GM18526 (cell line): ENCODE results near the gene PIAS3.
A peak's percentile ranks its signal among the peaks of the same experiment; 100 is the strongest.

ENCODE experiments used
- POLR2A ChIP-seq: IDR thresholded peaks from 3 replicates; pipeline ENCODE4 v1.6.1; 2011; ENCODE audit not compliant: insufficient read length; ENCODE audit errors: extremely low read depth

Gene PIAS3

DNA sequence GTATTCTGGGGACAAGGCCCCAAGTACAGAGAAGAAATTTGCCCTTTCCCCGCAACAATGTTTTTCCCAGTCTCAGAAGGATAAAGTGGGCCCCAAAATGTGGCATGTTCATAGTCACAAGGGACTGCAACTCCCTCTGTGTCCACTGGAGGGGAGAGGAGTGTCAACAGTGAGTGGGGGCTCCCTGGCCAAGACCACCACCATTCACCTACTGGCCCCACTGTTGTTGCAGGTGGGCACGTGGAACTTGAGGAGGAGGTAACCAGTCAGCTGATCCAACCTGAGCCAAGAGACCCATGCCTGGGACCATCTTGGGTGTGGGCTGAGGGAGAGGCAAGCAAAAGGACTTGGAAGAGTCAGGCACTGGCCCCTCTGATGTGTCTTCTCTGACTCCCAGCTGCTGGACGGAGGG is 12.7 kb downstream of the PIAS3 start:
- no peak for TF ChIP-seq POLR2A

DNA sequence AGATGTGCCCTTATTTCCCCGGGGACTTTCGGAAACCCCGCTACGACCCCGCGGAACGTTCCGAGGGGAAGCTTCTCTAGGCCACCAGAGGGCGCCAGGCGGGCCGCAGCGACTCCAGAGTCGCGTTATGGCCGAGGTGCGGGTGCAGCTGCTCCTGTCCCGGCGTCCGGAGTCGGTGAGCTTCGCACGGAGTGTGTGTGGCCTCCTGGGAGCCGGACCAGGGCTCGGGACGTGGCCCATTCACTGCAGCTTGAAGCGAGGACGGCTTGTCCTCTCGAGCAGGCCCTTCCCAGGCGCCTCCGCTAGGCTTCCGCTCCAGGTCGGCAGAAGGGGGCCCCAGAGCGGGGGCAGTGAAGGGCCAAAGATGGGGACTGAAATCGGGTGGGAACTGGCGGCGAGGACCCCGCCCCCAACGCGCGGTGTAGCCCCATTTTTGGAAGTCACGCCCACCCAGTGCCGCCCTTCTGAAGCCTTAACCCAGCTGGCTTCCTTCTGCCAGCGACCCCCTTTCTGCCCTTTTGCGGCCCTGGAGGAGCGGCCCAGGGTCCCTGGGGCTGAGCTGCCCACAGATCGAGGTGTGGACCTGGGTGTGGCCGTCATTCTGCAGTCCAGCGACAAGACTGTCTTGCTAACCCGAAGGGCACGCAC is 13.2 kb downstream of the PIAS3 start, which contains the start of gene NUDT17:
Gene NUDT17 (plus strand): TSS at position 117 of the 648 bp plus-strand sequence. CDS start 11 bp downstream, at position 128.
- peak; percentile 67 for TF ChIP-seq POLR2A

DNA sequence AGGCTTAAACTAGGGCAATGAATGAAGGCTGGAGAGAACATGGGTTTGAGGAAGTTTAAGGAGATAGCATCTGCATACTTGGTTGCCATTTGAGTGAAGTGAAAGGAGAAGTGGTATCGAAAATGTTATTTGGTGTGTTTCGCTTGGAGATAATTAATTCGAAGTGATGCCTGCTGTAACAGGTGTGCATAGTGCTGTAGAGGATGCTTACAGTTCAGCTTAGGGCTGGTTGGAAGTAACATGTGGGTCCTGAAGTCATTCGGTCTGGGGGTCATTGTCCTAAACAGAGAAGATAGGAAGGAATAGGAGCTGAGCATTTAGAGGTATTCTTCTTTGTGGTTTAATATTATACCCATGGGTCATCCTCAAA is 13.8 kb downstream of the PIAS3 start:
- TF ChIP-seq POLR2A, result no peak

DNA sequence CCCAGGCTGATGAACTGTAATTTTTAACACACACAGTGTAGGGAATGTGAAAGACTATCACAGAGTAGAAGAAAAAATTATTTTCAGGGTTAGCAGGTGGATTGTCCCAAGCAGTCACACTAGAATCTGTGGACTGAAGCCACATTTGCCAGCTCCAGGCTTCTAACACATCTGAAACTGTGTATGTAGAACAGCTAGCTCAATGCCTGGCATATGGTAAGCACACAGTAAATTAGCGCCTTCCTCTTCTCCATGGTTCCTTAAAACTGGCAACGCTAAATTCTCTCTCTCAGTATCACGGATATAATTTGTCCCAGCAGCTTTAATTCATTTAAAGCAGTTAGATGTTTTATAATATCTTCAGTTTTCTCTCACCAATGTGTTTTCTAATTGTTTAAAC is 15.8 kb downstream of the PIAS3 start:
- TF ChIP-seq POLR2A, result no peak

DNA sequence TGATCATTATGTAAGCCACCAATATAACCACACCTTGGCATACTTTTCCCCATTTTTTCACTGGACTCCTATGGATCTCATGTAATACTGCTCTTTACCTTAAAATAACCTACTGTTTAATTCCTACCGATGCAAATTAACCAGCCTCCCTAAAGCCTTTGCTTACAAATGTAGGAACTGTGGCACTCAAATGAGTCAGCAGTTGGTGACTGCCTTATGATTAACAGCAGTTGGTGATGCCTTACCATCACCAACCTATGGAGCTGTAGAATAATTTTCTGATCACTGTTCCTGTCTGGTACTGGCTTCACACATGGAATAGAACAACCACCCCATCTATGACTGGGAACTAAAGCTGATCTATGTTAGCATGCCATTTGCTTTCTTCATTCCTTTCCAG is 21.2 kb downstream of the PIAS3 start:
- TF ChIP-seq POLR2A, result no peak

DNA sequence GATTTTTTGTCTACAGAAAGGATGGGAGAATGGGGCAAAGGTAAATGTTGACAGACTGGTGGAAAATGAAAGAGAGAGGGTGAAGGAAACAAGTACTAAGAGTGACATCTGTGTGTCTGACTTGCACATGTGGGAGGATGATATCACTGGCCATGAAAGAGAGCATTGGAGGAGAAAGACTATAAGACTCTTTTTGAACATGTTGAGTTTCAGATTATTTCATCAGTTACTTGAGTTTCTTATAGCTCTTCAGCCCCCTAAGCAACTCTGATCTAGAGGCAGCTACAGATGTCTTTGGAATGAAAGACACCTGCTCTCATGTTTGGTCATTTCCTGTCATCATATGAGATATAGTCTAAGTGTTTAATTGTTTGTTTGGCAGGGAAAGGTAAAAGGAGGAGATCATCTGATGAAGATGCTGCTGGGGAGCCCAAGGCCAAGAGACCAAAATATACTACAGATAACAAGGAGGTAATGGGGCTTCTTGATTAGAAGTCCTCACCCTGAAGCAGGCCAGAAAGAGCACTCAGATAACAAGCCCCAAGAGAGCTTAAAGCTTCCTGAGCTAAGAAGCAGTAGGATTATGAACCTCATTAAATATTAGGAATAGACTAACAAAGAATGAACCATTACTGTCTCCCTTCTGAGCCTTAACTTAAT is 30.4 kb downstream of the PIAS3 start:
- TF ChIP-seq POLR2A, result no peak

DNA sequence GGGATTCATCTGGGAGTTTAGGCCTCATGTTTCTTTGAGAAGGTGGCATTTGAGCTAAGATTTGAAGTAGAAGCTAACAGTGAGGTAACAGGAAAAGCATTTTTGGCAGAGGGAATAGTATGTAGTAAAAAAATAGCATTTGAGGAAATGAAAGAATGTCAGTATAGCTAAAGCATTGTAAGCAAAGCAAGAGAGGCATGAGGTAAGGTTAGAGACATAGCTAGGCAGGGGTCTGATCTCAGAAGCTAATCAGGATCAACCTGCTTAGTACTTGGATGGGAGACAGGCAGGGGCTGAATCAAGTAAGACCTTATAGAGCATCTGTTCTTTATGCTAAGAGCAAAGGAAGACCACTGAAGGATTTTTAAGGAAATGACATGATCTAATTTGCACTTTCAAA is 30.9 kb downstream of the PIAS3 start:
- no peak for TF ChIP-seq POLR2A

DNA sequence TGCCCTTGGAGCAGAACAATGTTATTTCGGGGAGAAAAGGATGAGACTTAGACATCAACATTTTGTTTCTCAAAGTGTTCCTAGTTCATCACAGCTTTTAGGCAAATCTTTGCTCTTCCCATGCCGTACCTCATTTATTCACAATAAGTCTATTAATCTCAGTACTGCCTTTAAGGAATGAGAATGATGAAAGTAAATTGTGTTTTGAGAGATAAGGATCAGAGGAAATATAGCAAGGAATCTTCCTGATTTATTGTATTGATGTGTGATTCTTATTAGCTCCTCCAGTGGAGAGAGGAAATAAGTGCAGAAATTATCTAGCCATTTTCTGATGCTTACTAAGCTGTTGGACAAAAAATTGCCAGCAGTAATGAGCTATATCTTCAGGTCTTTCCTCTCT is 32.9 kb downstream of the PIAS3 start:
- no peak for TF ChIP-seq POLR2A

DNA sequence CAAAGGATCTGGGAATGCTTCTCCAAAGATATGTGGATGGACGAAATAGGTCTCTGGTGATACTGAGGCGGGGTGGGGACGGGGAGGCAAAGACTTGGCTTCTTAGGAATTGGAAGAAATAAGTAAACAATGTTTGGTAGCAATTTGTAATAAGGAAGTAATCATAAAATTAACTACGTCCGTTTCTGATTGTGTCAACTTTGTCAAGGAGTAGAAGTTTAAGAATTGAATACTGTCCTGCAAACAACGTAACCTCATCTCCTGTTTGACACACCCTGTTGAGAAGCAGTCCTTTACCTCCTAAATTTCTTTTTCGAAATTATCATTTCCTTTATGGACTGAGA is 34.4 kb downstream of the PIAS3 start:
- no peak for TF ChIP-seq POLR2A

DNA sequence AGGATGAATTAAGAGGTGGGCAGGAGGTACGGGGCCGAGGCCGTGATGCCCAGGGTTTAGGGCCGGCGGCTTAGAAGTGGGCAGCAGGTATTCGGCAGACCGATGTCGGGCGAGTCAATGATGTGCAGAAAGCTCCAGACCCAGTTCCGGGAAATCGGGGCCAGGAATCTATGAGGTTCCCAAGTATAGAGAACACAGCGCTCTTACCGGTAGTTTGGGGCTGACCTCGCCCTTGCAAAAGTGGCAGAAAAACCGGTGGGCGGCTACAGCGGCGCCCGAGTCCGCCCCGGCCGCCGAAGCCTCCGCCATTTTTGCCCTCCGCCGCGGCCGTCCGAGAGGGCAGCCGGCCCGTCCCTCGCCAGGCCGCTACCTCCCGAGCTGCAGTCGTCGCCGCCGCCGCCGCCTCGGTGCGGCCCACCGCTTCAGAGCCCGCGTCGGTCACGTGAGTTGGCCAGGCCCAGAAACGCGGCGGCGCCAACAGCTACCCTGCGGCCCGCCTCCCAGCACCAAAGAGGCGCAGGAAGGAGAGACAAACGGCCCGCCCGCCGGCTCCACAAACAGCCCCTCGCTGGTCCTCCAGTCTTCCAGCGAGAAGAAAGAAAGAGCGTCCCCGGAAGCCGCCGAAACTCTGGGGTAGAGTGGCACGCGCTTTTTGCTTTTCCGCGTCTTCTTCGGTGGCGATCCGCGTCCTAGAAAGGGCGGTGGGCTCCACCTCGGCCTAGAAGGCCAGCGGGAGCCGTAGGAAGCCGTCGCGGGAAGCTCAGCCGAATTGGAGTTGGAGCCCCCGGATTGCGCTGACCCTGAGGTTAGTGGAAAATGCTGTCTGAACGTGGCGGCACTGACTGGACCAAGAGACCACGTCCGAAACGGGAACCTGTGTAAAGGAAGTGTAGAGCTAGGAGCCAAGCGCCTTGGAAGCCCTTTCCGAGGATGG is 35.0 kb downstream of the PIAS3 start, which contains the start of the genes POLR3C and RNF115:
Gene POLR3C (plus strand): TSS at position 636 of the 934 bp plus-strand sequence. CDS start 1,577 bp downstream, outside the sequence.
Gene RNF115 (minus strand): TSS at position 531 of the 934 bp plus-strand sequence. CDS start 222 bp downstream, at position 309.
- peak; percentile 70 for TF ChIP-seq POLR2A

DNA sequence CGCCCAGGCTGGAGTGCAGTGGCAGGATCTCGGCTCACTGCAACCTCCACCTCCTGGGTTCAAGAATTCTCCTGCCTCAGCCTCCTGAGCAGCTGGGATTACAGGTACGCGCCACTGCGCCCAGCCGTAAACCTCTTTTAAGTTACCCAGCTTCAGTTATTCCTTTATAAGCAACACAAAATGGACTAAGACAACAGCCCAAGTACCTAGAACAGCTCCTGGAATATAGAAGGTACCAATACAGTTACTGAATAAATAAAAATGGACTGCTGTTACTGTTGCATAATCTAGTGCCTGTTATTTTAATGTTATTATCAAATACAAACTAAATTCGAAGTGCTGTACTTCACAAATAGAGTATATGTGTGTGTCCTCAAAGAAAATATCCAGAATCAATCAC is 52.0 kb downstream of the PIAS3 start:
- no peak for TF ChIP-seq POLR2A

DNA sequence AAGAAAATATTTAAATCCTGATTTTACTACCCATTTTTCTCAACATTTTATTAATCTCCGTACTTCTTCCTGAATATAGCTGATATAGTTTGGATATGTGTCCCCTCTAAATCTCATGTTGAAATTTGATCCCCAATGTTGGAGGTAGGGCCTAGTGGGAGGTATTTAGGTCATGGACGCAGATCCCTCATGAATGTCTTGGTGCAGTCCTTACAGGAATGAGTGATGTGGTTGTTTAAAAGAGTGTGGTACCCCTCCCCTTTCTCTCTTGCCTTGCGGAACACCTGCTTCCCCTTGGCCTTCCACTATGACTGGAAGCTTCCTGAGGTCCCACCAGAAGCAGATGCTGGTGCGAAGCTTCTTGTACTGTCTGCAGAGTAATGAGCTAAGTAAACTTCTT is 52.5 kb downstream of the PIAS3 start:
- TF ChIP-seq POLR2A, result no peak

DNA sequence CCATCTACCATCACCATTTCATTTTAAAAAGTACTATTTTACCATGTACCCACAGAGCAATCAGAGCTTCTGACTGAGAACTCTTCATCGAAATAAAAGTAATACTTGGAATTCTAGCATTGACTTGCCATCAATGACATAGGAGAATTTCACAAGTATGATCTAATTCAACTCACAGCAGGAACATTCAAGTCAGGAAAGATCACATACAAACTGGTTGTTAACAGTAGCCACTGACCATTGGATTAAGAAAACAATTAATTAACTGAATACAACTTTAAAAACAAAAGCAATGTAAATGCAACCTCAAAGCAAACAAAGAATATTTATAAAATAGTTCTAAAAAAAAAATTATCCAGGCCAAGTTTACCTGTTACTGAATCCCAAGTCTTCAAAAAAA is 53.8 kb downstream of the PIAS3 start:
- TF ChIP-seq POLR2A, result no peak

DNA sequence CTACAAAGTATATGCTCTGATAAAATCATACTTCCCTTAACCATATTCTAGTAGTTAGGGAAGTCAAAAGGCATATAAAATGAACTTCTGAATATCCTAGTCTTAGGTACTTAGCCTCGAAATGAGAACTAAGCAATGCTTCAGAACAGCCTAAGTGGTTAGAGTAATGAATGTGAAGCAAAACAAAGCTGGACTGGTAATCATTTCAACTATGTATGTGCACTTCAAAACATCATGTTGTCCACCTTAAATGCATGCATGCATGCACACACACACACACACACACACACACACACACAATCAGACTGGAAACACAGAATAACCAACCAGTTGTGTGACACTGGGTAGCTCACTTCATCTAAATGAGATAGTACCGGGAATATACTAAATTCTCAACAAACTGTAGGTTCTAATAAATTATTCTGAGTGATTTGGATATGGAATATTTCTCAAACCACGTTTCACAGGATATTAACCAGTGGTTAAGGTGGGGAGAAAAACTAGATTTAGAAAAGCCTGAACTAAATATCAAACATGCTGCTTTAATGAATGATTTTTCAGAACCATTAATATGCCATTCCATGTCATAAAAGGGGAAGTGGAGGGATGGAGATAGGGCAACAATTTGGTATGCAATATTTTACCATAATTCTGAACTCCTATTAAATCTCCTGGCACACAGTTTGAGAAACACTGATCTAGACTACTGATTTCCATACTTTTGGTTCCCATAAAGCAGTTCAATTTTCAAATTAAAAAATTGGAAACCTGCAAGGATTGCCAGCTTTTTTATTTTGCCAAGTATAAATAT is 54.4 kb downstream of the PIAS3 start:
- TF ChIP-seq POLR2A, result no peak

DNA sequence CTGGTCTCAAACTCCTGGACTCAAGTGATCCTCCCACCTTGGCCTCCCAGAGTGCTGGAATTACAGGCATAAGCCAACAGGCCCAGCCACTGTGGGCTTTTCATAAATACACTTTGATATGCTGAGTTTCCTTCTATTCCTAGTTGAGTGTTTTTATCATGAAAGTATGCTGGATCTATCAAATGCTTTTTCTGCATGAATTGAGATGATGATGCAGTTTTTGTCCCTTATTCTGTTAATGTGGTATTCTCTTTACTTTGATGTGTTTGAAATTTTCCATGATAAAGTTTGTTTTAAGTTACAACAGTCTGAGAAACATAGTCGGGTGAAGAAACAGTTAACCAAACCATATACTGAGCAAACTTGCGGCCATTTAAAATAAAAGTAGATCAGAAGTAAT is 59.1 kb downstream of the PIAS3 start:
- no peak for TF ChIP-seq POLR2A
